Endodermal cell (in vitro differentiated cells): ENCODE measurements around the gene ODF4. TPM values are rescaled to one million over a fixed set of nuclear protein-coding genes. Genes with fewer than 3 reads are reported as not detected.

Experiments used
- DNase-seq: peaks from one replicate; pipeline ENCODE4 v3.0.0-alpha.2; 2017
- H3K27ac ChIP-seq: 2 replicates; pipeline ENCODE4 v1.5.1; 2013; ENCODE audit warnings: mild to moderate bottlenecking, low read depth, low read length, moderate library complexity
- H3K27me3 ChIP-seq: 2 replicates; pipeline ENCODE4 v1.6.1; 2013; ENCODE audit warnings: mild to moderate bottlenecking, low read length, moderate library complexity; ENCODE audit not compliant: insufficient read depth, control insufficient read depth, poor library complexity, severe bottlenecking
- H3K36me3 ChIP-seq: 2 replicates; pipeline ENCODE4 v1.7.0; 2013; ENCODE audit warnings: mild to moderate bottlenecking, low read length, moderate library complexity; ENCODE audit not compliant: control insufficient read depth, insufficient read depth
- H3K4me1 ChIP-seq: one replicate; pipeline ENCODE4 v1.7.0; 2013; ENCODE audit warnings: low read length; ENCODE audit not compliant: control insufficient read depth, insufficient read depth
- H3K4me3 ChIP-seq: 2 replicates; pipeline ENCODE4 v1.5.1; 2013; ENCODE audit warnings: mild to moderate bottlenecking, low read length, moderate library complexity
- H3K9ac ChIP-seq: 2 replicates; pipeline ENCODE4 v1.6.1; 2013; ENCODE audit warnings: mild to moderate bottlenecking, low read length, moderate library complexity; ENCODE audit not compliant: poor library complexity, severe bottlenecking; ENCODE audit errors: extremely low read depth
- H3K9me3 ChIP-seq: 2 replicates; pipeline ENCODE4 v1.6.1; 2013; ENCODE audit warnings: mild to moderate bottlenecking, low read length, moderate library complexity; ENCODE audit not compliant: control insufficient read depth
- H3K27ac Mint-ChIP-seq: 2 replicates; pipeline ENCODE4 v1.8.0; 2020; ENCODE audit warnings: mixed read lengths
- H3K27me3 Mint-ChIP-seq: 2 replicates; pipeline ENCODE4 v1.8.0; 2021; ENCODE audit warnings: mild to moderate bottlenecking, mixed read lengths; ENCODE audit not compliant: insufficient read depth
- H3K36me3 Mint-ChIP-seq: 2 replicates; pipeline ENCODE4 v1.8.0; 2020; ENCODE audit warnings: low read depth, mixed read lengths
- H3K4me1 Mint-ChIP-seq: 2 replicates; pipeline ENCODE4 v1.8.0; 2020; ENCODE audit warnings: mixed read lengths
- H3K4me3 Mint-ChIP-seq: 2 replicates; pipeline ENCODE4 v1.8.0; 2020; ENCODE audit warnings: mild to moderate bottlenecking, moderate library complexity, mixed read lengths
- H3K9me3 Mint-ChIP-seq: 2 replicates; pipeline ENCODE4 v1.8.0; 2020; ENCODE audit warnings: mild to moderate bottlenecking, mixed read lengths
- WGBS, 2 experiments: methylation state at CpG; one replicate each; pipeline versions ENCODE4 v1.1.5 to v1.1.7; 2013; ENCODE audit warnings: missing lambda C conversion rate in 2 of 2, mixed read lengths in 1 of 2; ENCODE audit not compliant: insufficient coverage in 1 of 2, insufficient read length in 1 of 2; 5-methylcytosine and 5-hydroxymethylcytosine counted together
- total RNA-seq, 2 donors: library from RNA; stranded (reverse); fragmentation: NEBNext Ultra II Directional in 1 of 2; extraction: Animal tissue kit (Norgen Biotek cat#: 25700) in 1 of 2; gene quantifications; 2 replicates in 1 of 2; 3 replicates in 1 of 2; pipeline ENCODE4 v1.2.1, GENCODE V29; 2021
- TF ChIP-seq, protein P1 (sequence below): fragments of 200-600 bp; sonication (generic); conservative IDR thresholded peaks from 2 replicates; pipeline ENCODE4 v1.5.0; 2021; ENCODE audit warnings: antibody characterized with exemption, mild to moderate bottlenecking

The ODF4 gene
- total RNA-seq, 2 donors from 2014 or later, result not detected

DNA sequence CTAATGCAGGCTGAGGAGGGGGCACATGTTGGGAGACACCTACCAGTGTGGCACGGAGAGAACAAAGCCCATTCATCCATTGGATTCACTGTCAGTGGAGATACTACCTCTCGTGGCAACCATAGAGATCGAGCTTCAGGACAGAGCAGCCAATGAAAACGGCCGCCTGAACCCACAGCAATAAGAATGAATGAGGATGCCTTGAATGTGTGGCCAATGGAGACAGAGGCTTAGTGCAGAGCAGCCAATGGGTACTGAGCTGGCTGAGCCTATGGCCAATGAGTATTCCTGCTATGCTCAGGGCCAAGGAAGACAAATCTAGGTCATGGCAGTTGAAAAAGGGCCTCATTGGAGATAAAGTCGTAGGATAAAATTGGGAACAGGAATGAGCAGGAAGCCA lies 18.6 kb upstream of the ODF4 start:
- peaks cover 21% of the 10 kb centered on the region for H3K27me3 Mint-ChIP-seq
- no peak overlapping the region for H3K4me3 Mint-ChIP-seq
- 83 to 87% methylated on average over 6 of the region's 6 CpGs for WGBS, 2 experiments
- Histone ChIP-seq H3K4me3 (no peak overlapping the region), H3K27ac (no peak overlapping the region), H3K27me3 (peaks cover 11% of the 10 kb centered on the region), H3K9ac (no peak overlapping the region), H3K9me3 (no peaks in the 10 kb centered on the region), H3K4me1 (no peaks in the 10 kb centered on the region), H3K36me3 (no peaks in the 10 kb centered on the region)
- DNase-seq, result peak; percentile 71
- TF ChIP-seq, protein P1, sequence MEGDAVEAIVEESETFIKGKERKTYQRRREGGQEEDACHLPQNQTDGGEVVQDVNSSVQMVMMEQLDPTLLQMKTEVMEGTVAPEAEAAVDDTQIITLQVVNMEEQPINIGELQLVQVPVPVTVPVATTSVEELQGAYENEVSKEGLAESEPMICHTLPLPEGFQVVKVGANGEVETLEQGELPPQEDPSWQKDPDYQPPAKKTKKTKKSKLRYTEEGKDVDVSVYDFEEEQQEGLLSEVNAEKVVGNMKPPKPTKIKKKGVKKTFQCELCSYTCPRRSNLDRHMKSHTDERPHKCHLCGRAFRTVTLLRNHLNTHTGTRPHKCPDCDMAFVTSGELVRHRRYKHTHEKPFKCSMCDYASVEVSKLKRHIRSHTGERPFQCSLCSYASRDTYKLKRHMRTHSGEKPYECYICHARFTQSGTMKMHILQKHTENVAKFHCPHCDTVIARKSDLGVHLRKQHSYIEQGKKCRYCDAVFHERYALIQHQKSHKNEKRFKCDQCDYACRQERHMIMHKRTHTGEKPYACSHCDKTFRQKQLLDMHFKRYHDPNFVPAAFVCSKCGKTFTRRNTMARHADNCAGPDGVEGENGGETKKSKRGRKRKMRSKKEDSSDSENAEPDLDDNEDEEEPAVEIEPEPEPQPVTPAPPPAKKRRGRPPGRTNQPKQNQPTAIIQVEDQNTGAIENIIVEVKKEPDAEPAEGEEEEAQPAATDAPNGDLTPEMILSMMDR, result no peak
- no peak overlapping the region for H3K27ac Mint-ChIP-seq
- peaks cover 17% of the 10 kb centered on the region for H3K36me3 Mint-ChIP-seq
- no peaks in the 10 kb centered on the region for H3K9me3 Mint-ChIP-seq
- peaks cover 7% of the 10 kb centered on the region for H3K4me1 Mint-ChIP-seq

DNA sequence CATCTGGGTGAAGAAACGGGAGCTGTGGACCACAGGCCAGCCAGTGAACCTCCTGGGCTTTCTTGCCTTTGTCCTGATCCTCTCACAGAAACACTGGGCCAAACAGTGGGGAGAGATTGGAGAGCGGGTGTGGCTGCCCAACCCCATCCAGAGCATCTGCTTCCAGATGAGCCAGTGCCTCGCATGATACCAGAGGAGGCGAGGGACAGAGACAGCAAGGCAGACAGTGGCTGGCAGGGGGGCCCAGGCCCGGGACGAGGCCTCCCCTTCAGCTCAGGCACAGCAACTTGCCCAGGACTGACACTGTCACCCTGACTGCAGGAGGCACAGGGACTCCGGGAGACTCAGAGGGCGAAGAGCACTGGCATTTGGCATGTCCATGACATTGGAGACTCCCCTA lies 17.6 kb upstream of the ODF4 start:
- Histone ChIP-seq H3K4me1 (no peaks in the 10 kb centered on the region), H3K36me3 (no peaks in the 10 kb centered on the region), H3K4me3 (no peak overlapping the region), H3K9me3 (no peaks in the 10 kb centered on the region), H3K9ac (no peak overlapping the region), H3K27ac (no peak overlapping the region), H3K27me3 (peaks cover 4% of the 10 kb centered on the region)
- no peak overlapping the region for H3K27ac Mint-ChIP-seq
- peaks cover 12% of the 10 kb centered on the region for H3K4me1 Mint-ChIP-seq
- H3K36me3 Mint-ChIP-seq, result peaks cover 17% of the 10 kb centered on the region
- no peak for DNase-seq
- H3K4me3 Mint-ChIP-seq, result no peak overlapping the region
- H3K27me3 Mint-ChIP-seq, result peaks cover 13% of the 10 kb centered on the region
- TF ChIP-seq, protein P1, result no peak
- no peaks in the 10 kb centered on the region for H3K9me3 Mint-ChIP-seq
- WGBS, 2 experiments, result 90 to 92% methylated on average over 7 to 8 of the region's 8 CpGs

DNA sequence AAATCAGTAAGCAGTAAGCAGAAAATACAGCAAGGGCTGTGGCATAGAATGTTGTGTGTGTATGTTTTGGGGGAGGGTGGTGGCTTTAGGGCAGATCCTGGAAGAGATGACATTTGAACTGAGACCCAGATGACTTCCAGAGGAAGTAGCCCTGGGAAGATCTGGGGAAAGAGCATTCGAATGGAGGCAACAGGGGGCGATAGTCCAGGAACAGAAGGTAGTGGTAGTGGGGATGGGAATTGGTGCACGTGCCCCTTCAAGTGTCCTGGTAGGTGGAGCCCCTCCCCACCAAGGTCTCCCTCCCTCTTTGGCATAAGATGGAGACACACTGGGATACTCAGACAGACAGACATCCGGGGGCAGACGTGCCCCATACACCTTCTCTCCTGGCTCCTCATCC lies 15.5 kb upstream of the ODF4 start:
- Histone ChIP-seq H3K27me3 (peaks cover 11% of the 10 kb centered on the region), H3K4me1 (no peaks in the 10 kb centered on the region), H3K9me3 (no peaks in the 10 kb centered on the region), H3K36me3 (no peaks in the 10 kb centered on the region), H3K27ac (no peak overlapping the region), H3K4me3 (no peak overlapping the region), H3K9ac (no peak overlapping the region)
- Mint-ChIP-seq H3K4me1 (peaks cover 12% of the 10 kb centered on the region), H3K27me3 (peaks cover 23% of the 10 kb centered on the region), H3K27ac (no peak overlapping the region), H3K4me3 (no peak overlapping the region), H3K36me3 (peaks cover 15% of the 10 kb centered on the region), H3K9me3 (no peaks in the 10 kb centered on the region)
- 97% methylated on average over 5 of the region's 5 CpGs; no CpG with 5 or more reads in 1 of the 2 experiments for WGBS, 2 experiments
- TF ChIP-seq, protein P1, result peak; percentile 42
- no peak for DNase-seq
